GM18907 (cell line): ENCODE measurements around the gene AMFR.

Experiments used
- ATAC-seq: cut with Tn5 transposase; IDR thresholded peaks from one replicate; pipeline ENCODE4 v1.9.1; 2021; ENCODE audit warnings: mild to moderate bottlenecking, moderate library complexity; ENCODE audit not compliant: unreplicated experiment

The AMFR gene

DNA sequence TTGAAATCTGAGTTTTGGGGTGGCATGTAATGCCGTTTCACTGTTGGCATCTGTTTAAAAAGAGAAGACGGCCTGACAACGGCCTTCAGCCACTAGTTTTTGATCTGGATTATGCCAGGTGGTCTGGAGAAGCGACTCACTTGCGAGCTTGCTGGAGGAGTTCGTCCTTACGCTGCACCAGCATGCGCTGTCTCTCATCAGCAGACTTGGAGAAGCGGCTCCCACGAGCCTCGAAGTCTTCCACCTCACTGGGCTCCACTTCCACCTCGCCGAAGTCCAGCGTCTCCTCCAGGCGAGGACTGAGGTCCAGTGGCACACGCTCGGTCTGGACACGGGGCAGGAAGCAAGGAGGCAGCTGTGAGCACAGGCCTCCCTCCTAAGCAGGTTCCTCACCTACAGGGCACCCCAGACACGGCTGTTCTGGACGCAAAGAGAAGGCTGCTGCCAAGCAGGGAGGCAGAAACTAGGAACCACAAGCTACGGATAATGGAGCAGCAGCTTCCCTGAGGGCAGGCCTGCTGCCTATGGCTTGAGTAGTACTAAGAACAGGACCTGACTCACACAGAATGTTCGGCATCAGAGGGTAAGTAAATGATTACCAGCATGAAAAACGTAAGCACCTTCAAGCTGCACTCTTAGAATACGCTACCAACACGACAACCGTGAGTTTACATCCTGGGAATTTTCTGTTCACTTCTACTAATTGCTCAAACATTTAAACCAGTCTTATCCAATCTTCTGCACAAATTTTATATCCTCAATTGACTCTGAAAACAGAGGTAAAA lies 61.4 kb downstream of the AMFR start:
- no peak for ATAC-seq

- no peak for ATAC-seq
These were observed 62.1 kb downstream of the AMFR start for GRCh38 chr16:56363181-56363716.

DNA sequence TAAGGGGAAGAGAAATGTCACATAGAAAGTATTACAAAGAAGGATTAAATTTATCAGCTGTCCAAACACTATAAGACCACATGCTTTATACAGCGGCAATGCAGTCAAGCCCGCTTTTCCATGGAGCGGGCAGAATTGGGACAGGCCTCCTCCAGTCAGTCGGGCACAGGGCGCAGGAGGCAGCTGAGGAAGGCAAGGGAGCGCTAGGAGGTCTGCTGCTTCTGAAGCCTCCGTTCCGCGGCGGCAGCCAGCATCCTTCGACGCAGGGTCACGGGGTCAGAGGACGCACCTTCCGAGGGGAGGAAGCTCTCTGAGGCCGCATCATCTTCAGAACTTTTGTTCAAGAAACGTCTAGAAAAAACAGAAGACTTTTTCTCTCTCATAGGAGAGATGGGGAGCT lies 62.6 kb downstream of the AMFR start:
- no peak for ATAC-seq

- no peak for ATAC-seq
These were observed 63.2 kb downstream of the AMFR start for GRCh38 chr16:56362057-56362655.

DNA sequence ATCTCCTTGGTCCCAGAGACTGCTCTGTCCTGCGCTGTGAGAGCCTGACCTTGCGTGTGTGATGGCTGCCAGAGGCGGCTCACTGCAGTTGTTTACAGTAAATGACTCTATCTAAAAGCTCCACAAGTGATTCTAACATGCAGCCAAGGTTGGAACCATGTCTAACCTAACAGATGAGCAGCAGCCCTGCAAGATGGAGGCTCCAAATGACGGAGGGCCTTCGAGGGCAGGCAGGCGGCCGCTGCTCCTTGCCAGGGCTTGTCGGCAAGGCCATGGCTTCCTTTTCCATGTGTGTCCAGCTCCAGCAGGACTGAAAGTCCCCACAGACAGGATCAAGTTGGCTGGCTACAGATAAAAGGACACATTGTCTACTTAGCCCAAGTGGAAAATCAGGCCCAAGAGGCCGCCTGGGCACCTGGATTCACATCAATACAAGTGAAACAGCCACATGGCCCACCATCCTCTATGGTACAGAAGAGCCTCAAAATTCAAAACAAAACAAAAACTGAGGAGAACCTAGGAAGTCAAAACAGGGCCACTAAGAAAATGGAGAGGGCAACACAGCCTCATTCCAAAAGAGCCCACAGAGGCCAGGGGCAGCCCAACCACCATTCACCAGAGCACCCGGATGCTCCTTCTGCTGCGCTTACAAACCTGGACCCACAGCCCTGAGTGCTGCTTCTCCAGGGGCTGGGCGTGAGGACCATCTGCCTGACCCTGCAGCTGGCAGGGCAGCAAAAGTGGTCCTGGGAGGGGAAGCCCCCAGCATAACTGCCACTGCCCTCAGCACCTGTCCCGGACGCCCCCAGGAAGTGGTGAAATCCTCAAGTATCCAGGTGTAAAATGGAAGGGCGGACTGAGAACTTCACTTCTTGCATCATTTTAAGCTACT lies 65.0 kb downstream of the AMFR start:
- ATAC-seq, result no peak

- no peak for ATAC-seq
These were observed 67.5 kb downstream of the AMFR start for GRCh38 chr16:56357765-56358322.

GRCh38 chr16:56357241-56357764 lies 68.0 kb downstream of the AMFR start:
- ATAC-seq, result peak; percentile 12

DNA sequence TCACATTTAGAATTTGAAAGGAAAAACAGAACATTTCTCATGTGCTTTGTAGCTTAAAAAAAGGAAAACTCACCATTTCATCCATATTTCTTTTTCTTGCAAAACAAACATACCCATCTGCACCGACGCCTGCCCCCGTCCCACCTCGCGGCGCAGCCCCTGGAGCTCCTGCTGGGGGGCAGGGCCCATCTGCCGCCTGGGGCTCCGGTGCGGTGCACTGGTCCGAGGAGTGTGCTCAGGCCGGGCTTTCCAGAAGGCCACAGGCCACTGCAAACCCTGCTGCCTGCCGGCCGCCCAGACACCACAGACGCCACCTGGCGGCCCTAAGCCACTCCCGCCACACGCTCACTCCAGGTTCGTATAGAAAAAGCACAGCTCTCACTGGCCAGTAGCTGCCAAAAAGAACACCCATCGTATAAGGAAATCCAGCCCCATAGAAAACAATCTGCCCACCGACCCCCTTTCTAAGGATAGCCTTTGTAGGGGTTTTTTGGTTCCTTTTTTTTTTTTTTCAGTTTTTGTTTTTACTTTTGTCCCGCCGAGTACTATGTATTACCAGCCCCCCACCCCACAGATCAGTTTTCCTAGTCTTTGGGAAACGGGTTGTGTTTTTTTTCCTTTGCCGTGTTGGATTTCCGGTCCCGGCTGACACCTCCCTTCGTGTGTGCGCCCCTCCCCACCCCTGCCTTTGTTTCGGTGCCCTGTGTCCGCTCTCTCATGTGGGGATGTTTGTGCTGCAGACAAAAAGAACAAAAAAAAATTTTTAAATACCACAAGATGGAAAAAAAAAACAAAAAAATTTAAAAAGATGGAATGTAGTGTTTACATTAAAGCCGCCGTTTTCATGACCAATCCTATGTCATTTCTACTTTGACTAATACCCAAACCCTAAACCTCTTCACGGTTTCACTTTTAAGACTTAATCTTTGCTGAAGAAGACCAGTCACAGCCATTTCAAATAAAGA lies 68.8 kb downstream of the AMFR start:
- peak; percentile 90 for ATAC-seq

DNA sequence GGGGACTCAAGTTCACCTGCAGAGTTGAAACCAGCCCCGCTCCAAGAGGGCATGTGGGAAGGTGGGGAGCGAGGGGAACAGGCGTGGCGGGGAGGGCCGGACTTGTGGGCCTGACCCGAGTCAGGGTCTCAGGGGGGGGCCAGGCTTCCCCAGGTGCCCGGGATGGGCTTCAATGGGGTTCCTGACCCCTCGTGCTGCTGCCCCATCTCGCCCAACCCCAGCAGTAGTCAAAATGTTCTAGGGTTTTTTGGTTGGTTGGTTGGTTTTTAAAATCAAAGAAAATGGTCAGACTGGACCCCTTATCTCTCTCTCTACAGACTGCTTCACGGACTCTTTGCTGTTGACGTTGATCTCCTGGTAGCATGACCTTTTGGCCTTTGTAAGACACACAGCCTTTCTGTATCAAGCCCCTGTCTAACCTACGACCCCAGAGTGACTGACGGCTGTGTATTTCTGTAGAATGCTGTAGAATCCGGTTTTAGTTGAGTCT lies 69.5 kb downstream of the AMFR start:
- ATAC-seq, result no peak

- no peak for ATAC-seq
These were observed 70.1 kb downstream of the AMFR start for GRCh38 chr16:56355221-56355620.

- no peak for ATAC-seq
These were observed 70.6 kb downstream of the AMFR start for GRCh38 chr16:56354746-56355145.

DNA sequence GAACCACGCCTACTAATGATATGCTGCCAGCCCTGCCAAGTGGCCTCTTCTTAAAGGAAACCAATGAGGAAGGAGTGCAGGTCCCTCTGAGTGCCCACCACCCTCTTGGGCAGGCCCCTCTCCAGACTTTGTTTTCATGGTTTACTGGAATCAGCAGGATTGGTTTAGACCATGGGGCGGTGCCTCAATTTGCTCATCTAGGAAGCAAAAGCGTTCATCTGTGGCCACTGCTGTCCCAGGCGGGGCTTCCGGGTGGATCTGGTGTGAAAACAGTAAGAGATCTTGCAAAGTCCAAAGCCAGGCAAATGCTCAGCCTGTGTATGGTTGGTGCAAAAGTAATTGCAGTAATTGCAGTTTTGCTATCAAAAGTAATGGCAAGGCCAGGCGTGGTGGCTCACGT lies 71.3 kb downstream of the AMFR start:
- ATAC-seq, result no peak

- ATAC-seq, result no peak
These were observed 72.1 kb downstream of the AMFR start for GRCh38 chr16:56353054-56353921.

GRCh38 chr16:56352351-56353053 lies 72.8 kb downstream of the AMFR start:
- ATAC-seq, result no peak

DNA sequence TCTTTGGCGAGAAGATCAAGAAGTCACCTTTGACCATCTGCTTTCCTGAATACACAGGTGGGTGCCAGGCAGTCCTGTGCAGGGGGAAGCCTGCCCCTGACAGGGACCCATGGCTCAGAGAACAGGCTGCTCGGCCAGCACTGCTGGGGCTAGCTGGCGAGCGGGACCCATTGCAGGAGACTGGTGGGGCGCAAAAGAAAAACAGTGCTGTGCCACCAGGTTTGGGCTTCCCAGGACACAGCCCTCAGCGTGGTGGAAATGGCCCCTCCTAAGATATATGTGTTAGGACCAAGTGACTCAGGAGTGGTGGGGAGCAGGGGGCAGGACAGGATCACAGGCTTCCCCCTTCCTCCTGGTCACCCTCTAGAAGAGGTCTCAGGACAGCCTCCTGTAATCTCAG lies 73.9 kb downstream of the AMFR start:
- ATAC-seq, result no peak

GRCh38 chr16:56350491-56351405 lies 74.6 kb downstream of the AMFR start:
- ATAC-seq, result no peak

GRCh38 chr16:56349711-56350161 lies 75.6 kb downstream of the AMFR start:
- ATAC-seq, result no peak
